Measurements from ENCODE around the gene ZMYND19. TPM values are rescaled to one million over a fixed set of nuclear protein-coding genes. Genes with fewer than 3 reads are reported as not detected.

The ZMYND19 gene
- total RNA-seq, 1 donor from 2014 or later: 18.4 TPM

Other genes with a start within 250 kb of the ZMYND19 start
- gene EXD3, start 167.3 kb downstream of the ZMYND19 start, total RNA-seq: 32.9 and 43.1 TPM in 2 replicates
- 1.5 and 2.6 TPM in 2 replicates for gene NOXA1, start 167.1 kb downstream of the ZMYND19 start, total RNA-seq
- gene ENTPD8, start 149.2 kb downstream of the ZMYND19 start, total RNA-seq: 0.23 and 0.34 TPM in 2 replicates
- gene NSMF, start 131.2 kb downstream of the ZMYND19 start, total RNA-seq: 32.7 and 32.8 TPM in 2 replicates
- 0.42 and 1.7 TPM in 2 replicates for gene PNPLA7, start 40.1 kb downstream of the ZMYND19 start, total RNA-seq
- gene MRPL41, start 38.6 kb downstream of the ZMYND19 start, total RNA-seq: 32.5 and 58.2 TPM in 2 replicates
- gene DPH7, start 11.6 kb downstream of the ZMYND19 start, total RNA-seq: 30.8 and 31.1 TPM in 2 replicates
- gene ARRDC1, start 15.2 kb upstream of the ZMYND19 start, total RNA-seq: 34.2 and 43.1 TPM in 2 replicates
- 65.3 and 89.3 TPM in 2 replicates for gene EHMT1, start 28.5 kb upstream of the ZMYND19 start, total RNA-seq

Measured in dermis blood vessel endothelial cell (primary cell).